Measurements from ENCODE around the gene IGF2R. TPM values are rescaled to one million over a fixed set of nuclear protein-coding genes. Genes with fewer than 3 reads are reported as not detected.

The IGF2R gene
- total and polyA plus RNA-seq, 2 of the 13 experiments (the other 11 are each of a cell fraction or from before 2014, with no cell fraction given): 38.3 to 70.0 TPM

DNA sequence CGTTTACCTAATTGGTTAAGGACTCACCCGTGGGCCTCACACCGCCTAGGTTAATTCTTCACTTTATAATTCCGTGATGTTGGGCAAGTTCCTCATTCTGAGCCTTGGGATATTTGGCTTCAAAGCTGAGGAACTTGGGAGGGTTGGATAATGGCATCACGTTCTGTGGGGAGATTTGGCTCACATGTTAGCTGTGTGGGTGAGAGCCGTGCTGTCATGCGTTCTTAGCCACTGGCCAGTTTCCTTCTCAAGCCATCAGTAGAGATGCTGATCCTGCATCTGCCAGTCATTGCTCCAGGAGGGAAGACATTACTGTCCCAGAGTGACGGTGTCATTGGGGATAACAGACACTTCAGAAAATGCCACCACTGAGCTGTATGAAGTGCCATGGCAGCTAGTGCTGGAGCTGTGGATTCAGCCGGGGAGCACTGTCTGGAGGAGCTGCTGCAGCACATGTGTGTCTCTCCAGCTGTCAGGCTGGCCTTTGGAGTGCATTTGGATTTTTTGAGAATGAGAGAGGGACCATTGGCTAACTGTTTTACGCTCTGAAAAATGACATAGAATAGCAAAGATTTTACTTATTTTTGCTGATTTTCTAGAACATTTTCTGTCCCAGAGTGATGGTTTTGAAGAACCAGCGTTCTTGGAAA lies 16.5 kb downstream of the IGF2R start:
- intact Hi-C loops (cut with micrococcal nuclease; ENCODE audit: unreplicated experiment): no loop called here
- CTCF ChIA-PET (ENCODE audit: low intra/inter-chr PET ratio, low total read pairs): no interaction called here
- BruUV-seq (replicated peaks): no TSS peak
- Histone ChIP-seq H3K27ac (ENCODE audit: extremely low read length, insufficient read depth, low read length) (no peak overlapping the region), H3K4me3 (replicated peaks in 1 of 3; ENCODE audit: insufficient read depth in 1 of 3, low read depth in 2 of 3, low read length in 3 of 3) (no peak overlapping the region), H4K20me1 (ENCODE audit: insufficient read depth, low read length) (peaks cover 54% of the 10 kb centered on the region), H3K27me3 (ENCODE audit: control insufficient read depth in 1 of 2, insufficient read depth in 2 of 2, low read length in 2 of 2) (no peaks in the 10 kb centered on the region), H3K9ac (ENCODE audit: insufficient read depth, low read depth, low read length) (no peak overlapping the region), H3K4me2 (ENCODE audit: low read depth, low read length) (no peak overlapping the region), H3K36me3 (replicated peaks in 1 of 2; ENCODE audit: control insufficient read depth in 1 of 2, insufficient read depth in 2 of 2, low read length in 2 of 2) (no peaks in the 10 kb centered on the region), H3K9me3 (ENCODE audit: low read length) (no peaks in the 10 kb centered on the region), H2AFZ (ENCODE audit: low read length) (no peak overlapping the region), H3K4me1 (ENCODE audit: insufficient read depth, low read length) (peaks cover 77% of the 10 kb centered on the region), H3K79me2 (ENCODE audit: insufficient read depth, low read length) (peaks cover 96% of the 10 kb centered on the region)
- ATAC-seq (no peak), FAIRE-seq (no peak), DNase-seq (ENCODE audit: low spot score) (no peak)
- POLR2A ChIA-PET: no interaction called here
- in situ Hi-C loops (cut with HindIII; ENCODE audit: extremely low pct_ligation_motif_present, low pct_unique_long_range_greater_than_20kb): no loop called here
- 93% methylated on average over 11 of the region's 11 CpGs for WGBS (ENCODE audit: low lambda C conversion rate)
- TF ChIP-seq TSC22D2 (CRISPR knock-in tag; IDR thresholded peaks at IDR 0.05; ENCODE audit: borderline replicate concordance) (no peak), ZNF263 (CRISPR knock-in tag; IDR thresholded peaks at IDR 0.05) (peak; percentile 80), SAFB2 (CRISPR knock-in tag; IDR thresholded peaks at IDR 0.05; ENCODE audit: borderline replicate concordance, low read depth) (no peak), SIX4 (CRISPR knock-in tag; IDR thresholded peaks at IDR 0.05) (no peak), NR3C1 (CRISPR knock-in tag; IDR thresholded peaks at IDR 0.05) (no peak), ZNF335 (CRISPR knock-in tag; IDR thresholded peaks at IDR 0.05) (no peak), RBM22 (optimal IDR thresholded peaks at IDR 0.05; ENCODE audit: low read length) (peak; percentile 84), HNRNPH1 (optimal IDR thresholded peaks at IDR 0.05; ENCODE audit: low read depth, low read length) (no peak), KLF12 (CRISPR knock-in tag; IDR thresholded peaks at IDR 0.05; ENCODE audit: borderline replicate concordance) (no peak), ZNF768 (CRISPR knock-in tag; IDR thresholded peaks at IDR 0.05) (no peak)
- TF ChIP-seq, protein P1, sequence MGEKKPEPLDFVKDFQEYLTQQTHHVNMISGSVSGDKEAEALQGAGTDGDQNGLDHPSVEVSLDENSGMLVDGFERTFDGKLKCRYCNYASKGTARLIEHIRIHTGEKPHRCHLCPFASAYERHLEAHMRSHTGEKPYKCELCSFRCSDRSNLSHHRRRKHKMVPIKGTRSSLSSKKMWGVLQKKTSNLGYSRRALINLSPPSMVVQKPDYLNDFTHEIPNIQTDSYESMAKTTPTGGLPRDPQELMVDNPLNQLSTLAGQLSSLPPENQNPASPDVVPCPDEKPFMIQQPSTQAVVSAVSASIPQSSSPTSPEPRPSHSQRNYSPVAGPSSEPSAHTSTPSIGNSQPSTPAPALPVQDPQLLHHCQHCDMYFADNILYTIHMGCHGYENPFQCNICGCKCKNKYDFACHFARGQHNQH (CRISPR knock-in tag; IDR thresholded peaks at IDR 0.05): no peak
- TF ChIP-seq, protein P2, sequence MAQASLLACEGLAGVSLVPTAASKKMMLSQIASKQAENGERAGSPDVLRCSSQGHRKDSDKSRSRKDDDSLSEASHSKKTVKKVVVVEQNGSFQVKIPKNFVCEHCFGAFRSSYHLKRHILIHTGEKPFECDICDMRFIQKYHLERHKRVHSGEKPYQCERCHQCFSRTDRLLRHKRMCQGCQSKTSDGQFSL (CRISPR knock-in tag; IDR thresholded peaks at IDR 0.05): no peak
- TF ChIP-seq, protein P3, sequence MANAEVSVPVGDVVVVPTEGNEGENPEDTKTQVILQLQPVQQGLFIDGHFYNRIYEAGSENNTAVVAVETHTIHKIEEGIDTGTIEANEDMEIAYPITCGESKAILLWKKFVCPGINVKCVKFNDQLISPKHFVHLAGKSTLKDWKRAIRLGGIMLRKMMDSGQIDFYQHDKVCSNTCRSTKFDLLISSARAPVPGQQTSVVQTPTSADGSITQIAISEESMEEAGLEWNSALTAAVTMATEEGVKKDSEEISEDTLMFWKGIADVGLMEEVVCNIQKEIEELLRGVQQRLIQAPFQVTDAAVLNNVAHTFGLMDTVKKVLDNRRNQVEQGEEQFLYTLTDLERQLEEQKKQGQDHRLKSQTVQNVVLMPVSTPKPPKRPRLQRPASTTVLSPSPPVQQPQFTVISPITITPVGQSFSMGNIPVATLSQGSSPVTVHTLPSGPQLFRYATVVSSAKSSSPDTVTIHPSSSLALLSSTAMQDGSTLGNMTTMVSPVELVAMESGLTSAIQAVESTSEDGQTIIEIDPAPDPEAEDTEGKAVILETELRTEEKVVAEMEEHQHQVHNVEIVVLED (CRISPR knock-in tag; IDR thresholded peaks at IDR 0.05; ENCODE audit: borderline replicate concordance): no peak
- TF ChIP-seq, protein P4, sequence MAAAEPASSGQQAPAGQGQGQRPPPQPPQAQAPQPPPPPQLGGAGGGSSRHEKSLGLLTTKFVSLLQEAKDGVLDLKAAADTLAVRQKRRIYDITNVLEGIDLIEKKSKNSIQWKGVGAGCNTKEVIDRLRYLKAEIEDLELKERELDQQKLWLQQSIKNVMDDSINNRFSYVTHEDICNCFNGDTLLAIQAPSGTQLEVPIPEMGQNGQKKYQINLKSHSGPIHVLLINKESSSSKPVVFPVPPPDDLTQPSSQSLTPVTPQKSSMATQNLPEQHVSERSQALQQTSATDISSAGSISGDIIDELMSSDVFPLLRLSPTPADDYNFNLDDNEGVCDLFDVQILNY (CRISPR knock-in tag; conservative IDR thresholded peaks at IDR 0.05): no peak

All from HepG2 (cell line).